Neural progenitor cell (in vitro differentiated cells): ENCODE results near the gene RALGAPA2. TPM values are rescaled to one million over a fixed set of nuclear protein-coding genes. Genes with fewer than 3 reads are reported as not detected.

Source experiments
- DNase-seq: peaks from one replicate; pipeline ENCODE4 v3.0.0-alpha.2; 2016; ENCODE audit warnings: low spot score
- H2AFZ ChIP-seq: fragments of 200-600 bp; sonication (generic); replicated peaks from 2 replicates; pipeline ENCODE4 v1.6.1; 2016; ENCODE audit warnings: antibody characterized with exemption
- H3F3A ChIP-seq: fragments of 200-600 bp; sonication (generic); 2 replicates; pipeline ENCODE4 v1.6.1; 2016; ENCODE audit warnings: antibody characterized with exemption, low read depth
- H3K27ac ChIP-seq: fragments of 200-600 bp; sonication (generic); 2 replicates; pipeline ENCODE4 v1.5.1; 2016; ENCODE audit warnings: mild to moderate bottlenecking
- H3K27me3 ChIP-seq: fragments of 200-600 bp; sonication (generic); 2 replicates; pipeline ENCODE4 v1.6.1; 2016; ENCODE audit warnings: mild to moderate bottlenecking, moderate library complexity
- H3K36me3 ChIP-seq: fragments of 200-600 bp; sonication (generic); 2 replicates; pipeline ENCODE4 v1.5.1; 2016
- H3K4me1 ChIP-seq: fragments of 200-600 bp; sonication (generic); 2 replicates; pipeline ENCODE4 v1.6.1; 2016; ENCODE audit warnings: mixed run types
- H3K4me2 ChIP-seq: fragments of 200-600 bp; sonication (generic); 2 replicates; pipeline ENCODE4 v1.6.1; 2016
- H3K4me3 ChIP-seq: fragments of 200-600 bp; sonication (generic); 2 replicates; pipeline ENCODE4 v1.5.1; 2016
- H3K79me2 ChIP-seq: fragments of 200-600 bp; sonication (generic); 2 replicates; pipeline ENCODE4 v1.6.1; 2016; ENCODE audit warnings: low read depth
- H3K9ac ChIP-seq: fragments of 200-600 bp; sonication (generic); 2 replicates; pipeline ENCODE4 v1.6.1; 2016
- H3K9me3 ChIP-seq: fragments of 200-600 bp; sonication (generic); 2 replicates; pipeline ENCODE4 v1.5.1; 2016; ENCODE audit warnings: low read depth
- H4K20me1 ChIP-seq: fragments of 200-600 bp; sonication (generic); 2 replicates; pipeline ENCODE4 v1.6.1; 2016; ENCODE audit warnings: low read depth
- H3K27ac Mint-ChIP-seq: 3 replicates; pipeline ENCODE4 v1.8.0; 2021; ENCODE audit warnings: mixed read lengths
- H3K27me3 Mint-ChIP-seq: 2 replicates; pipeline ENCODE4 v1.8.0; 2022; ENCODE audit warnings: low read depth, mild to moderate bottlenecking, inconsistent platforms, moderate library complexity, mixed read lengths; ENCODE audit not compliant: insufficient read depth
- H3K36me3 Mint-ChIP-seq: 3 replicates; pipeline ENCODE4 v1.8.0; 2021; ENCODE audit warnings: mixed read lengths
- H3K4me1 Mint-ChIP-seq: 3 replicates; pipeline ENCODE4 v1.8.0; 2021; ENCODE audit warnings: mixed read lengths
- H3K4me3 Mint-ChIP-seq: 3 replicates; pipeline ENCODE4 v1.8.0; 2021; ENCODE audit warnings: mild to moderate bottlenecking, moderate library complexity, mixed read lengths
- H3K9me3 Mint-ChIP-seq: 3 replicates; pipeline ENCODE4 v1.8.0; 2020; ENCODE audit warnings: mixed read lengths
- EZH2 ChIP-seq: fragments of 200-600 bp; sonication (generic); IDR thresholded peaks from 2 replicates; pipeline ENCODE4 v1.6.1; 2017; ENCODE audit warnings: antibody characterized with exemption, mild to moderate bottlenecking, moderate library complexity
- EZH2phosphoT487 ChIP-seq: fragments of 200-600 bp; sonication (generic); IDR thresholded peaks from 2 replicates; pipeline ENCODE4 v1.6.1; 2017; ENCODE audit warnings: antibody characterized with exemption
- total RNA-seq: library from RNA; depleted of rRNA; stranded (reverse); fragments of >200 nt; gene quantifications from 2 replicates; pipeline ENCODE4 v1.2.3, GENCODE V29; 2015; ENCODE audit warnings: low replicate concordance
- TF ChIP-seq, protein P1 (sequence below): fragments of 200-600 bp; sonication (generic); IDR thresholded peaks from 2 replicates; pipeline ENCODE4 v1.5.1; 2017; ENCODE audit warnings: antibody characterized with exemption, mild to moderate bottlenecking

RALGAPA2 gene
- total RNA-seq, 1 donor from 2014 or later = 25.9 TPM

DNA sequence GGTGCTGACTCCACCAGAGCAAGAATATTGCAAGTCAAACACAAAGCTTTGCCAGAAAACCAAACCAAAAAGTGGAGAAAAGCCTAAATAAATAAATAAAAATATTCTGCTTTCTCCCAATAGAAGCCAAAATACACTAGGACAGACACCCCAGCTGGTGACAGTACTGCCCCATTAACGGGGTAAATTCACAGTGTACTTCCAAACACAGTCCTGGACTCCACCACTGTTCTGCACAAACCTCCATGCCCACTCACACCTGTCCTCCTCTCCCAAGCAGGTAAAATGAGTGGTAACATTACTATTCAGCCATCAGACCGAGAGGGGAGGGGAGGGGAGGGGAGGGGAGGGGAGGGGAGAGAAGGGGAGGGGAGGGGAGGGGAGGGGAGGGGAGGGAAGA is 70.7 kb downstream of the RALGAPA2 start:
- peaks cover 10% of the 10 kb centered on the region for H3K36me3 Mint-ChIP-seq
- Histone ChIP-seq H3K9me3 (no peaks in the 10 kb centered on the region), H3K36me3 (no peaks in the 10 kb centered on the region), H2AFZ (no peak overlapping the region), H3K4me1 (no peaks in the 10 kb centered on the region), H3K27ac (no peak overlapping the region), H3K4me3 (no peak overlapping the region), H3K79me2 (no peaks in the 10 kb centered on the region), H3K27me3 (no peaks in the 10 kb centered on the region), H3K9ac (no peak overlapping the region), H3K4me2 (no peak overlapping the region), H4K20me1 (peaks cover 3% of the 10 kb centered on the region), H3F3A (no peaks in the 10 kb centered on the region)
- no peak for TF ChIP-seq EZH2phosphoT487
- TF ChIP-seq EZH2 = no peak
- TF ChIP-seq, protein P1, sequence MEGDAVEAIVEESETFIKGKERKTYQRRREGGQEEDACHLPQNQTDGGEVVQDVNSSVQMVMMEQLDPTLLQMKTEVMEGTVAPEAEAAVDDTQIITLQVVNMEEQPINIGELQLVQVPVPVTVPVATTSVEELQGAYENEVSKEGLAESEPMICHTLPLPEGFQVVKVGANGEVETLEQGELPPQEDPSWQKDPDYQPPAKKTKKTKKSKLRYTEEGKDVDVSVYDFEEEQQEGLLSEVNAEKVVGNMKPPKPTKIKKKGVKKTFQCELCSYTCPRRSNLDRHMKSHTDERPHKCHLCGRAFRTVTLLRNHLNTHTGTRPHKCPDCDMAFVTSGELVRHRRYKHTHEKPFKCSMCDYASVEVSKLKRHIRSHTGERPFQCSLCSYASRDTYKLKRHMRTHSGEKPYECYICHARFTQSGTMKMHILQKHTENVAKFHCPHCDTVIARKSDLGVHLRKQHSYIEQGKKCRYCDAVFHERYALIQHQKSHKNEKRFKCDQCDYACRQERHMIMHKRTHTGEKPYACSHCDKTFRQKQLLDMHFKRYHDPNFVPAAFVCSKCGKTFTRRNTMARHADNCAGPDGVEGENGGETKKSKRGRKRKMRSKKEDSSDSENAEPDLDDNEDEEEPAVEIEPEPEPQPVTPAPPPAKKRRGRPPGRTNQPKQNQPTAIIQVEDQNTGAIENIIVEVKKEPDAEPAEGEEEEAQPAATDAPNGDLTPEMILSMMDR = no peak
- H3K9me3 Mint-ChIP-seq = no peaks in the 10 kb centered on the region
- H3K4me3 Mint-ChIP-seq = no peak overlapping the region
- no peak for DNase-seq
- no peak overlapping the region for H3K27ac Mint-ChIP-seq
- no peaks in the 10 kb centered on the region for H3K27me3 Mint-ChIP-seq
- no peaks in the 10 kb centered on the region for H3K4me1 Mint-ChIP-seq

DNA sequence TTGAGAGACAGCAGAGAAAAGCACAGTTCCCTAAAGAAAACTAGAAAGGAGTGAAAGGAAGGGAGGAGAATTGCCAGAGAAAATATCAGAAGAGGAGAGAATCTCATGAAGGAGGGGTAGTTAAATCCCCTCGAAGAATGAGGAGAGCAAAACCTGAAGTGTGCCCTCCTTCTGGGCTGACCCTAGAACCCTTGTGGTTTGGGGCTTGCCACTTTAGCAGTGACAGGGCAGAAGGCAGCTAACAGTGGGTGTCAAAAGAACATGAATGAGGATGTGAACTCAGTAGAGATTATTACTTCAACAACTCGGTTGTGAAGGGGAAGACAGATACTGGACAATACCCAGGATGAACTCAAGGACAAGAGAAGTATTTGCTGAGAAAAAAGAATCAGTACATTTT is 73.6 kb downstream of the RALGAPA2 start:
- peaks cover 20% of the 10 kb centered on the region for H3K36me3 Mint-ChIP-seq
- H3K27me3 Mint-ChIP-seq = no peaks in the 10 kb centered on the region
- no peaks in the 10 kb centered on the region for H3K9me3 Mint-ChIP-seq
- Histone ChIP-seq H3K4me1 (no peaks in the 10 kb centered on the region), H2AFZ (no peak overlapping the region), H3K79me2 (no peaks in the 10 kb centered on the region), H3K9ac (no peak overlapping the region), H3K9me3 (no peaks in the 10 kb centered on the region), H3K27ac (no peak overlapping the region), H3K36me3 (no peaks in the 10 kb centered on the region), H3K4me2 (no peak overlapping the region), H4K20me1 (peaks cover 3% of the 10 kb centered on the region), H3K27me3 (no peaks in the 10 kb centered on the region), H3F3A (no peaks in the 10 kb centered on the region), H3K4me3 (no peak overlapping the region)
- no peak for DNase-seq
- H3K4me1 Mint-ChIP-seq = no peaks in the 10 kb centered on the region
- no peak for TF ChIP-seq EZH2
- TF ChIP-seq, protein P1 = no peak
- TF ChIP-seq EZH2phosphoT487 = no peak
- no peak overlapping the region for H3K27ac Mint-ChIP-seq
- no peak overlapping the region for H3K4me3 Mint-ChIP-seq

DNA sequence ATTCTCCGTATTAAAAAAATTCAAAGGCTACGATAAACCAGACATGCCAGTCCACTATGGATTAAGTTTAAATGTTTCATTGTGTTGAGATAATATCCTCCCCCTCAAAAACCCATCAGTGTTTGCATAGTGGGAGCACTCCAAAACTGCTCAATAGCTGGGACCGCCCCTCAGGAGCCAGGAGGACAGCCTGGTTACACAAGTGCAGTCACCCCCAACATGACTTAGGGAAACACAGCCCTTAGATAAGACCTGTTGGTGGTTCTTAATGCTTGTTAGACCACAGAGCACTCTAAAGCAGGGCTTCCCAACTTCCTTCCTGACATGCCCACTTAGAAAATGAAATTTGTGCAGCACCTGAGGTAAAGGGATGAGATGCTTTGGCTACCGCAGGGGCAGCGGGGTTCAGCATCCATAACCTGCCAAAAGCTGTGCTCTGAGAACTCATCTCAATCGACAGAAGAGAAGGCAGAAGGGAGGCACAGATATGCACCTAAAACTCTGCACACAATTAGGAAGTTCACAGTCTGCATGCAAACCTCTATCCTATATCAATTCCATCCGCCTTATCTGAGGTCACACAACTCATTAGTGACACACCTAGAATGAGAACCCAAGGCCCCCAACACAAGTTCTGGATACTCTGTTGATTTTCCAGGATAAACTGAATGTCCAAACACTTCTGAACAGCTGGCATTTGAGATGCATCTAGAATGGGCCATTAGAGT is 74.3 kb downstream of the RALGAPA2 start:
- no peaks in the 10 kb centered on the region for H3K9me3 Mint-ChIP-seq
- Histone ChIP-seq H3F3A (no peaks in the 10 kb centered on the region), H3K27me3 (no peaks in the 10 kb centered on the region), H3K4me1 (no peaks in the 10 kb centered on the region), H3K9me3 (no peaks in the 10 kb centered on the region), H3K36me3 (no peaks in the 10 kb centered on the region), H3K27ac (no peak overlapping the region), H4K20me1 (peaks cover 3% of the 10 kb centered on the region), H2AFZ (no peak overlapping the region), H3K4me3 (no peak overlapping the region), H3K4me2 (no peak overlapping the region), H3K9ac (no peak overlapping the region), H3K79me2 (no peaks in the 10 kb centered on the region)
- DNase-seq = no peak
- no peaks in the 10 kb centered on the region for H3K27me3 Mint-ChIP-seq
- no peaks in the 10 kb centered on the region for H3K4me1 Mint-ChIP-seq
- TF ChIP-seq, protein P1 = no peak
- TF ChIP-seq EZH2phosphoT487 (no peak), EZH2 (no peak)
- no peak overlapping the region for H3K27ac Mint-ChIP-seq
- peaks cover 24% of the 10 kb centered on the region for H3K36me3 Mint-ChIP-seq
- H3K4me3 Mint-ChIP-seq = no peak overlapping the region
